GM19043 (cell line): Measurements from ENCODE around the gene SEL1L.
"Not testable (repeated sequence)": the region's sequence is repeated elsewhere in the genome, so short reads cannot be mapped to it uniquely, and the experiment has no call there.

Experiments
- ATAC-seq: cut with Tn5 transposase; IDR thresholded peaks from one replicate; pipeline ENCODE4 v1.9.1; 2021; ENCODE audit warnings: low read depth; ENCODE audit not compliant: unreplicated experiment

The SEL1L gene

GRCh38 chr14:81476816-81477215 is 56.8 kb downstream of the SEL1L start:
- no peak for ATAC-seq

- no peak for ATAC-seq
These were observed 58.8 kb downstream of the SEL1L start for GRCh38 chr14:81474685-81475324.

GRCh38 chr14:81474148-81474492 is 59.5 kb downstream of the SEL1L start:
- peak; percentile 42 for ATAC-seq

- ATAC-seq: peak; percentile 31
These were observed 60.1 kb downstream of the SEL1L start for GRCh38 chr14:81473456-81474147.

- no peak for ATAC-seq
These were observed 61.4 kb downstream of the SEL1L start for GRCh38 chr14:81472096-81472800.

- ATAC-seq: no peak
These were observed 62.6 kb downstream of the SEL1L start for GRCh38 chr14:81471062-81471461.

- ATAC-seq: peak; percentile 31
These were observed 63.2 kb downstream of the SEL1L start for GRCh38 chr14:81470557-81470826.

- no peak for ATAC-seq
These were observed 66.8 kb downstream of the SEL1L start for GRCh38 chr14:81466854-81467253.

GRCh38 chr14:81465507-81466228 is 68.0 kb downstream of the SEL1L start:
- no peak for ATAC-seq

GRCh38 chr14:81465003-81465392 is 68.7 kb downstream of the SEL1L start:
- ATAC-seq: not testable (repeated sequence)

- peak; percentile 61 for ATAC-seq
These were observed 69.2 kb downstream of the SEL1L start for GRCh38 chr14:81464253-81465002.

GRCh38 chr14:81462356-81462755 is 71.3 kb downstream of the SEL1L start:
- ATAC-seq: not testable (repeated sequence)

GRCh38 chr14:81459912-81460311 is 73.7 kb downstream of the SEL1L start:
- ATAC-seq: no peak

GRCh38 chr14:81458352-81458751 is 75.3 kb downstream of the SEL1L start:
- no peak for ATAC-seq

GRCh38 chr14:81455390-81455789 is 78.3 kb downstream of the SEL1L start:
- ATAC-seq: peak; percentile 19

GRCh38 chr14:81454572-81455218 is 79.0 kb downstream of the SEL1L start:
- ATAC-seq: peak; percentile 79

GRCh38 chr14:81453166-81453766 is 80.4 kb downstream of the SEL1L start:
- peak; percentile 67 for ATAC-seq

- no peak for ATAC-seq
These were observed 81.1 kb downstream of the SEL1L start for GRCh38 chr14:81452341-81453133.

- ATAC-seq: no peak
These were observed 82.7 kb downstream of the SEL1L start for GRCh38 chr14:81450976-81451375.
